Measurements from ENCODE around the gene OXNAD1.

The OXNAD1 gene

GRCh38 chr3:16277471-16277870 is 12.5 kb downstream of the OXNAD1 start:
- Histone ChIP-seq H3K4me3 (ENCODE audit: low read depth in 1 of 2, low read length in 1 of 2) (no peak overlapping the region), H3K4me1 (ENCODE audit: control insufficient read depth in 1 of 2, insufficient read depth in 1 of 2, low read depth in 1 of 2, low read length in 1 of 2) (no peaks in the 10 kb centered on the region), H3K27ac (no peak overlapping the region), H3K9me3 (no peaks in the 10 kb centered on the region), H3K27me3 (no peaks in the 10 kb centered on the region), H3K36me3 (peaks cover 4% of the 10 kb centered on the region)
- no peak for TF ChIP-seq CTCF (IDR thresholded peaks at IDR 0.05)

- H3K36me3 ChIP-seq: peaks cover 4% of the 10 kb centered on the region
- no peak for TF ChIP-seq CTCF (IDR thresholded peaks at IDR 0.05)
- no peaks in the 10 kb centered on the region for H3K4me1 ChIP-seq (ENCODE audit: control insufficient read depth in 1 of 2, insufficient read depth in 1 of 2, low read depth in 1 of 2, low read length in 1 of 2)
- no peaks in the 10 kb centered on the region for H3K27me3 ChIP-seq
- no peak overlapping the region for H3K4me3 ChIP-seq (ENCODE audit: low read depth in 1 of 2, low read length in 1 of 2)
- H3K27ac ChIP-seq: no peak overlapping the region
- no peaks in the 10 kb centered on the region for H3K9me3 ChIP-seq
Observed at GRCh38 chr3:16279010-16279801, 14.2 kb downstream of the OXNAD1 start.

GRCh38 chr3:16280671-16281070 is 15.7 kb downstream of the OXNAD1 start:
- H3K4me1 ChIP-seq (ENCODE audit: control insufficient read depth in 1 of 2, insufficient read depth in 1 of 2, low read depth in 1 of 2, low read length in 1 of 2): no peaks in the 10 kb centered on the region
- no peaks in the 10 kb centered on the region for H3K9me3 ChIP-seq
- H3K4me3 ChIP-seq (ENCODE audit: low read depth in 1 of 2, low read length in 1 of 2): no peak overlapping the region
- H3K27me3 ChIP-seq: no peaks in the 10 kb centered on the region
- H3K27ac ChIP-seq: no peak overlapping the region
- H3K36me3 ChIP-seq: peaks cover 4% of the 10 kb centered on the region
- TF ChIP-seq CTCF (IDR thresholded peaks at IDR 0.05): no peak

GRCh38 chr3:16284633-16285032 is 19.6 kb downstream of the OXNAD1 start:
- Histone ChIP-seq H3K27ac (no peak overlapping the region), H3K27me3 (no peaks in the 10 kb centered on the region), H3K4me3 (ENCODE audit: low read depth in 1 of 2, low read length in 1 of 2) (no peak overlapping the region), H3K36me3 (no peaks in the 10 kb centered on the region), H3K9me3 (no peaks in the 10 kb centered on the region), H3K4me1 (ENCODE audit: control insufficient read depth in 1 of 2, insufficient read depth in 1 of 2, low read depth in 1 of 2, low read length in 1 of 2) (peaks cover 16 to 26% of the 10 kb centered on the region in 2 experiments)
- no peak for TF ChIP-seq CTCF (IDR thresholded peaks at IDR 0.05)

GRCh38 chr3:16286161-16286560 is 21.1 kb downstream of the OXNAD1 start:
- H3K36me3 ChIP-seq: no peaks in the 10 kb centered on the region
- no peak overlapping the region for H3K4me3 ChIP-seq (ENCODE audit: low read depth in 1 of 2, low read length in 1 of 2)
- H3K27me3 ChIP-seq: no peaks in the 10 kb centered on the region
- H3K27ac ChIP-seq: peak overlapping the region; percentile 69
- peaks cover 26 to 36% of the 10 kb centered on the region in 2 experiments for H3K4me1 ChIP-seq (ENCODE audit: control insufficient read depth in 1 of 2, insufficient read depth in 1 of 2, low read depth in 1 of 2, low read length in 1 of 2)
- H3K9me3 ChIP-seq: no peaks in the 10 kb centered on the region
- TF ChIP-seq CTCF (IDR thresholded peaks at IDR 0.05): no peak
